HG03442 (cell line): ENCODE results near the gene GSTM2.

ENCODE experiments used
- ATAC-seq: cut with Tn5 transposase; IDR thresholded peaks from one replicate; pipeline ENCODE4 v1.9.1; 2021; ENCODE audit warnings: mild to moderate bottlenecking, moderate library complexity; ENCODE audit not compliant: unreplicated experiment

Gene GSTM2

GRCh38 chr1:109667452-109668122 lies at the start of gene GSTM2:
Gene GSTM2, plus strand, starts transcription at chr1:109668057. Its CDS starts 59 bp downstream, at chr1:109668116.
- peak; percentile 68 for ATAC-seq

- ATAC-seq, result no peak
These were observed 48.9 kb upstream of the GSTM2 start for GRCh38 chr1:109618661-109619575.

GRCh38 chr1:109619576-109620400 lies 48.1 kb upstream of the GSTM2 start, which contains the start of the genes AMPD2 and GNAT2:
Gene AMPD2, plus strand, starts transcription at chr1:109619837. Its CDS starts 1,339 bp downstream, at chr1:109621176.
Gene GNAT2, minus strand, starts transcription at chr1:109619616. Its CDS starts 6,746 bp downstream, at chr1:109612870.
- peak; percentile 41 for ATAC-seq

- no peak for ATAC-seq
These were observed 47.5 kb upstream of the GSTM2 start for GRCh38 chr1:109620401-109620791.

- ATAC-seq, result peak; percentile 65
These were observed 47.0 kb upstream of the GSTM2 start for GRCh38 chr1:109620841-109621286.

- ATAC-seq, result no peak
These were observed 46.3 kb upstream of the GSTM2 start for GRCh38 chr1:109621379-109622136.

- ATAC-seq, result no peak
These were observed 45.5 kb upstream of the GSTM2 start for GRCh38 chr1:109622137-109622892.

GRCh38 chr1:109622895-109623294 lies 45.0 kb upstream of the GSTM2 start:
- no peak for ATAC-seq

GRCh38 chr1:109623601-109624161 lies 44.2 kb upstream of the GSTM2 start:
- ATAC-seq, result no peak

GRCh38 chr1:109624201-109625010 lies 43.5 kb upstream of the GSTM2 start:
- ATAC-seq, result no peak

- no peak for ATAC-seq
These were observed 42.7 kb upstream of the GSTM2 start for GRCh38 chr1:109625176-109625575.

GRCh38 chr1:109625601-109626560 lies 42.0 kb upstream of the GSTM2 start:
- no peak for ATAC-seq

GRCh38 chr1:109626682-109627408 lies 41.0 kb upstream of the GSTM2 start:
- no peak for ATAC-seq

- no peak for ATAC-seq
These were observed 40.0 kb upstream of the GSTM2 start for GRCh38 chr1:109627692-109628399.

GRCh38 chr1:109628540-109629321 lies 39.1 kb upstream of the GSTM2 start:
- ATAC-seq, result no peak
